Measurements from ENCODE around the gene ZBTB42. TPM values are rescaled to one million over a fixed set of nuclear protein-coding genes. Genes with fewer than 3 reads are reported as not detected.

ZBTB42 gene
- total and polyA plus RNA-seq, 2 donors (not counting 3 experiments of a cell fraction or from before 2014, with no cell fraction given): 3.1 to 3.8 TPM

GRCh38 chr14:104755621-104756020, 45.3 kb upstream of the ZBTB42 start:
- no TSS peak for BruUV-seq (replicated peaks)
- H3K4me2 ChIP-seq (ENCODE audit: insufficient read depth, low read length): no peak overlapping the region
- H3K36me3 ChIP-seq (ENCODE audit: control insufficient read depth in 2 of 2, extremely low read depth in 1 of 2, insufficient read depth in 2 of 2, low read length in 2 of 2): peaks cover 0 to 39% of the 10 kb centered on the region in 2 experiments
- dilution Hi-C loops (cut with MboI; ENCODE audit: extremely low pct_ligation_motif_present, low sequenced_read_pairs) (no loop called here), intact Hi-C loops (cut with micrococcal nuclease) (no loop called here)
- DNase-seq (ENCODE audit: low read depth, low spot score) (no peak), FAIRE-seq (no peak)
- H3K79me2 ChIP-seq (ENCODE audit: control insufficient read depth, insufficient read depth, low read length): peaks cover 24% of the 10 kb centered on the region
- no peak overlapping the region for H3K27ac ChIP-seq (ENCODE audit: insufficient read depth, low read depth, low read length)
- H2AFZ ChIP-seq (ENCODE audit: low read depth, low read length): no peak overlapping the region
- no peak for TF ChIP-seq EZH2 (IDR thresholded peaks at IDR 0.05; ENCODE audit: borderline replicate concordance, low read depth, low read length, severe bottlenecking)
- TF ChIP-seq FOS (IDR thresholded peaks at IDR 0.05; ENCODE audit: borderline replicate concordance, insufficient read depth, low read length): no peak
- no peak overlapping the region for H3K9ac ChIP-seq (replicated peaks; ENCODE audit: extremely low read depth, insufficient read depth, low read length)
- H3K9me1 ChIP-seq (replicated peaks; ENCODE audit: control insufficient read depth, extremely low read depth, insufficient read depth, low read length): no peaks in the 10 kb centered on the region
- no peaks in the 10 kb centered on the region for H3K27me3 ChIP-seq (ENCODE audit: control insufficient read depth in 2 of 2, insufficient read depth in 2 of 2, low read length in 2 of 2)
- CTCF ChIA-PET: interaction anchor here (1.0 to 1.5 kb wide), 2 partner anchors 10 to 70 kb away, joined by 3 to 4 read pairs; no protein-coding TSS in a partner anchor
- POLR2A ChIA-PET: no interaction called here
- no peak overlapping the region for H3K4me3 ChIP-seq (replicated peaks in 1 of 3; ENCODE audit: insufficient read depth in 1 of 3, low read depth in 1 of 3, low read length in 3 of 3)
- peaks cover 8% of the 10 kb centered on the region for H3K4me1 ChIP-seq (ENCODE audit: control insufficient read depth, extremely low read depth, insufficient read depth, low read length)
- no peaks in the 10 kb centered on the region for H3K9me3 ChIP-seq (replicated peaks; ENCODE audit: control insufficient read depth, insufficient read depth, low read length)
- no peaks in the 10 kb centered on the region for H4K20me1 ChIP-seq (replicated peaks; ENCODE audit: control insufficient read depth, extremely low read depth, insufficient read depth, low read length)

GRCh38 chr14:104756477-104757237, 44.2 kb upstream of the ZBTB42 start:
- ChIA-PET POLR2A (no interaction called here), CTCF (interaction anchor here (2.4 kb wide), 1 partner anchor 12 kb away, joined by 16 read pairs; no protein-coding TSS in a partner anchor)
- FAIRE-seq: no peak
- H4K20me1 ChIP-seq (replicated peaks; ENCODE audit: control insufficient read depth, extremely low read depth, insufficient read depth, low read length): no peaks in the 10 kb centered on the region
- no peaks in the 10 kb centered on the region for H3K9me1 ChIP-seq (replicated peaks; ENCODE audit: control insufficient read depth, extremely low read depth, insufficient read depth, low read length)
- no peak overlapping the region for H3K27ac ChIP-seq (ENCODE audit: insufficient read depth, low read depth, low read length)
- H3K27me3 ChIP-seq (ENCODE audit: control insufficient read depth in 2 of 2, insufficient read depth in 2 of 2, low read length in 2 of 2): no peaks in the 10 kb centered on the region
- peaks cover 24% of the 10 kb centered on the region for H3K79me2 ChIP-seq (ENCODE audit: control insufficient read depth, insufficient read depth, low read length)
- TF ChIP-seq MAX (IDR thresholded peaks at IDR 0.05; ENCODE audit: insufficient read depth, insufficient read length) (no peak), EZH2 (IDR thresholded peaks at IDR 0.05; ENCODE audit: borderline replicate concordance, low read depth, low read length, severe bottlenecking) (no peak), CTCF (IDR thresholded peaks at IDR 0.05; ENCODE audit: extremely low read depth in 1 of 2, insufficient read depth in 1 of 2, low read depth in 1 of 2, low read length in 2 of 2) (no peak), GATA2 (IDR thresholded peaks at IDR 0.05; ENCODE audit: insufficient read depth, insufficient read length, low read depth, low read length) (no peak), MYC (IDR thresholded peaks at IDR 0.05; ENCODE audit: low read depth, low read length) (no peak), POLR2A (IDR thresholded peaks at IDR 0.05; ENCODE audit: low read depth, low read length) (no peak), JUN (IDR thresholded peaks at IDR 0.05; ENCODE audit: borderline replicate concordance, insufficient read depth, insufficient read length, low read depth) (no peak), POLR2AphosphoS5 (IDR thresholded peaks at IDR 0.05; ENCODE audit: insufficient read depth, low read depth, low read length) (no peak), FOS (IDR thresholded peaks at IDR 0.05; ENCODE audit: borderline replicate concordance, insufficient read depth, low read length) (no peak)
- no peaks in the 10 kb centered on the region for H3K9me3 ChIP-seq (replicated peaks; ENCODE audit: control insufficient read depth, insufficient read depth, low read length)
- dilution Hi-C loops (cut with MboI; ENCODE audit: extremely low pct_ligation_motif_present, low sequenced_read_pairs): no loop called here
- DNase-seq (ENCODE audit: low read depth, low spot score): no peak
- H2AFZ ChIP-seq (ENCODE audit: low read depth, low read length): no peak overlapping the region
- H3K4me1 ChIP-seq (ENCODE audit: control insufficient read depth, extremely low read depth, insufficient read depth, low read length): peaks cover 8% of the 10 kb centered on the region
- peaks cover 0 to 40% of the 10 kb centered on the region in 2 experiments for H3K36me3 ChIP-seq (ENCODE audit: control insufficient read depth in 2 of 2, extremely low read depth in 1 of 2, insufficient read depth in 2 of 2, low read length in 2 of 2)
- H3K9ac ChIP-seq (replicated peaks; ENCODE audit: extremely low read depth, insufficient read depth, low read length): no peak overlapping the region
- BruUV-seq (replicated peaks): no TSS peak
- intact Hi-C loops (cut with micrococcal nuclease): no loop called here
- H3K4me3 ChIP-seq (replicated peaks in 1 of 3; ENCODE audit: insufficient read depth in 1 of 3, low read depth in 1 of 3, low read length in 3 of 3): no peak overlapping the region
- no peak overlapping the region for H3K4me2 ChIP-seq (ENCODE audit: insufficient read depth, low read length)
